Adrenal gland (tissue), 5 donors: Measurements from ENCODE around the gene CCHCR1.

Experiments used
- CTCF ChIP-seq, 6 experiments: fragments of 450-650 bp in 4 of 6; fragments of 200-600 bp in 2 of 6; sonication (generic) in 1 of 6; IDR thresholded peaks; 1 replicate in 5 of 6; 2 replicates in 1 of 6; pipeline versions ENCODE4 v1.5.1 to v1.8.0; 2016 to 2021; ENCODE audit warnings: antibody characterized with exemption in 6 of 6, mild to moderate bottlenecking in 2 of 6, moderate library complexity in 1 of 6
- POLR2A ChIP-seq, 2 donors: fragments of 450-650 bp; IDR thresholded peaks; one replicate each; pipeline ENCODE4 v1.6.1; 2017; ENCODE audit warnings: antibody characterized with exemption in 2 of 2, mild to moderate bottlenecking in 2 of 2, moderate library complexity in 1 of 2
- donor health status: DM: no; HTN: no; CAD: no.

DNA sequence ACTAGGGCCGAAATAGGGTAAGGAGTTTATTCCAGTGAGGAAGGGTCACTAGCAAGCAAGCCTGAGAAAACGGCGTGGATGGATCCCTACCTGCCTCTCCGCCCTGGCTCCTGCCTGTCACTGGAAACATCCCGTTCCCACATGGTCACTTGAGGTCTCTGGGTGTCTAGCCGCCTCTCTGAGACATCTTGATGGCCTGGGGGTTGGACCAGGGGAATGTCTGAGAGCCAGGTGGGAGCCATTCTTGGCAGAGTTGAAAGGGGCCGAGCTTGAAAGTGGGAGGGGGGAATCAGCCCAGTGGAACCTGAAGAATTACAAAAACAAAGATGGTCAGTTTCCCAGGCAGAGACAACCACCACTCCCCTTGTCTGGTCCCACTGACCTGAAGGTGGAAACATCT lies 961 bp downstream of the CCHCR1 start:
- TF ChIP-seq CTCF (IDR thresholded peaks at IDR 0.05) = no peak
- no peak for TF ChIP-seq POLR2A (IDR thresholded peaks at IDR 0.05)
